Stomach (tissue), 9 donors: ENCODE measurements around the gene HLA-DMA. TPM values are rescaled to one million over a fixed set of nuclear protein-coding genes. Genes with fewer than 3 reads are reported as not detected.

Experiments
- DNase-seq, 2 donors: peaks; one replicate each; pipeline versions ENCODE4 v3.0.0 to v3.0.0-alpha.2; 2013 to 2019
- H3K27ac ChIP-seq, 5 donors: fragments of 200-600 bp in 4 of 5; sonication (generic) in 4 of 5; one replicate each; pipeline ENCODE4 v1.5.1; 2013 to 2019; ENCODE audit warnings: mild to moderate bottlenecking in 1 of 5, moderate library complexity in 1 of 5
- H3K27me3 ChIP-seq, 3 donors: fragments of 200-600 bp; sonication (generic); one replicate each; pipeline ENCODE4 v1.5.1; 2017 to 2019; ENCODE audit warnings: mixed run types in 1 of 3
- H3K36me3 ChIP-seq, 4 donors: fragments of 200-600 bp; sonication (generic); 1 replicate in 3 of 4; 2 replicates in 1 of 4; pipeline ENCODE4 v1.5.1; 2016 to 2019
- H3K4me1 ChIP-seq, 4 donors: fragments of 200-600 bp; sonication (generic); one replicate each; pipeline ENCODE4 v1.5.1; 2016 to 2019
- H3K4me3 ChIP-seq, 4 donors: fragments of 200-600 bp; sonication (generic) in 3 of 4; one replicate each; pipeline ENCODE4 v1.5.1; 2016 to 2019; ENCODE audit warnings: mild to moderate bottlenecking in 1 of 4
- H3K9me3 ChIP-seq, 4 donors: fragments of 200-600 bp; sonication (generic); one replicate each; pipeline ENCODE4 v1.5.1; 2016 to 2019
- CTCF ChIP-seq, 7 experiments: fragments of 450-650 bp in 4 of 7; fragments of 200-600 bp in 3 of 7; sonication (generic) in 3 of 7; IDR thresholded peaks; one replicate each; pipeline ENCODE4 v1.5.1; 2016 to 2019; ENCODE audit warnings: antibody characterized with exemption in 7 of 7, control low read depth in 2 of 7, mild to moderate bottlenecking in 1 of 7
- EP300 ChIP-seq: sonication (generic); formaldehyde crosslinking; IDR thresholded peaks from one replicate; pipeline ENCODE4 v1.6.1; 2017; ENCODE audit warnings: antibody characterized with exemption
- POLR2A ChIP-seq, 4 donors: fragments of 450-650 bp; IDR thresholded peaks; one replicate each; pipeline ENCODE4 v1.6.1; 2016; ENCODE audit warnings: antibody characterized with exemption in 4 of 4, control low read depth in 2 of 4, mild to moderate bottlenecking in 1 of 4, moderate library complexity in 1 of 4
- POLR2AphosphoS5 ChIP-seq, 3 donors: sonication (generic); formaldehyde crosslinking; IDR thresholded peaks; one replicate each; pipeline ENCODE4 v1.6.1; 2016; ENCODE audit warnings: antibody characterized with exemption in 3 of 3
- WGBS, 5 donors: extraction: QIAGEN DNeasy Blood & Tissue Kit in 3 of 5; methylation state at CpG; one replicate each; pipeline versions ENCODE4 v1.1.5 to v1.1.7; 2013 to 2018; 5-methylcytosine and 5-hydroxymethylcytosine counted together
- intact Hi-C: fragments of 100-400 bp; cut with DNase I; formaldehyde crosslinking; loops from one replicate; pipeline ENCODE4 v1.15.1; 2023; ENCODE audit warnings: low total_unique reads
- polyA plus RNA-seq, 3 donors: library from polyadenylated mRNA; stranded (reverse); fragments of 200-250 nt; gene quantifications; one replicate each; pipeline ENCODE4 v1.2.3, GENCODE V29; 2013
- total RNA-seq, 5 donors: library from RNA; depleted of rRNA; stranded (reverse); fragments of >200 nt; gene quantifications; one replicate each; pipeline versions ENCODE4 v1.1.0 to v1.2.3, GENCODE V29; 2014 to 2016
- donor health status: healthy with polysubstance abuse.
- donor health status: Bipolar disorder and iron deficiency.
- donor health status: healthy.

Gene HLA-DMA
- total and polyA plus RNA-seq, 8 donors = 0.87 to 129 (median 32.2) TPM

GRCh38 chr6:32954267-32954666 is 1.4 kb upstream of the HLA-DMA start:
- Histone ChIP-seq H3K4me3 (no peak overlapping the region), H3K27ac (no peak overlapping the region), H3K9me3 (no peaks in the 10 kb centered on the region), H3K36me3 (peaks cover 0 to 10% (median 4%) of the 10 kb centered on the region in 4 donors), H3K27me3 (no peaks in the 10 kb centered on the region), H3K4me1 (peaks cover 0 to 48% (median 14%) of the 10 kb centered on the region in 4 donors)
- DNase-seq = no peak
- WGBS, 5 donors = 91 to 94% (median 92%) methylated on average over 4 of the region's 4 CpGs
- intact Hi-C loops = no loop called here
- TF ChIP-seq CTCF (IDR thresholded peaks at IDR 0.05) (no peak), POLR2AphosphoS5 (IDR thresholded peaks at IDR 0.05) (no peak), POLR2A (IDR thresholded peaks at IDR 0.05) (no peak), EP300 (no peak)

GRCh38 chr6:32953775-32954174 is 878 bp upstream of the HLA-DMA start:
- Histone ChIP-seq H3K27ac (peak overlapping the region in 2 of 5 donors; percentile 84 to 90), H3K27me3 (no peaks in the 10 kb centered on the region), H3K4me1 (peaks cover 0 to 48% (median 14%) of the 10 kb centered on the region in 4 donors), H3K36me3 (peaks cover 0 to 14% (median 5%) of the 10 kb centered on the region in 4 donors), H3K9me3 (no peaks in the 10 kb centered on the region), H3K4me3 (no peak overlapping the region)
- WGBS, 5 donors = 56 to 70% (median 66%) methylated on average over 4 of the region's 4 CpGs
- DNase-seq = no peak
- intact Hi-C loops = no loop called here
- no peak for TF ChIP-seq CTCF (IDR thresholded peaks at IDR 0.05)
- no peak for TF ChIP-seq POLR2AphosphoS5 (IDR thresholded peaks at IDR 0.05)
- TF ChIP-seq EP300 = no peak
- no peak for TF ChIP-seq POLR2A (IDR thresholded peaks at IDR 0.05)

- no peak for DNase-seq
- no peaks in the 10 kb centered on the region for H3K27me3 ChIP-seq
- H3K9me3 ChIP-seq = peaks cover 0 to 5% (median 0%) of the 10 kb centered on the region in 4 donors
- no peak overlapping the region for H3K27ac ChIP-seq
- TF ChIP-seq POLR2AphosphoS5 (IDR thresholded peaks at IDR 0.05) (no peak), POLR2A (IDR thresholded peaks at IDR 0.05) (no peak), CTCF (IDR thresholded peaks at IDR 0.05) (no peak), EP300 (no peak)
- intact Hi-C loops = no loop called here
- H3K4me3 ChIP-seq = peak overlapping the region in 1 of 4 donors; percentile 46
- peaks cover 0 to 48% (median 14%) of the 10 kb centered on the region in 4 donors for H3K4me1 ChIP-seq
- 86 to 93% (median 89%) methylated on average over 8 of the region's 8 CpGs for WGBS, 5 donors
- peaks cover 0 to 17% (median 5%) of the 10 kb centered on the region in 4 donors for H3K36me3 ChIP-seq
These were observed 2.4 kb downstream of the HLA-DMA start for GRCh38 chr6:32950449-32950848.

GRCh38 chr6:32950010-32950409 is 2.9 kb downstream of the HLA-DMA start:
- intact Hi-C loops = no loop called here
- Histone ChIP-seq H3K4me3 (peak overlapping the region in 1 of 4 donors; percentile 46), H3K9me3 (peaks cover 0 to 5% (median 0%) of the 10 kb centered on the region in 4 donors), H3K27ac (no peak overlapping the region), H3K4me1 (peaks cover 0 to 46% (median 16%) of the 10 kb centered on the region in 4 donors), H3K36me3 (peaks cover 0 to 17% (median 5%) of the 10 kb centered on the region in 4 donors), H3K27me3 (no peaks in the 10 kb centered on the region)
- DNase-seq = no peak
- no peak for TF ChIP-seq POLR2AphosphoS5 (IDR thresholded peaks at IDR 0.05)
- TF ChIP-seq POLR2A (IDR thresholded peaks at IDR 0.05) = no peak
- TF ChIP-seq EP300 = no peak
- TF ChIP-seq CTCF (IDR thresholded peaks at IDR 0.05) = no peak
- 81 to 96% (median 93%) methylated on average over 3 of the region's 3 CpGs for WGBS, 5 donors
